GM18498 (cell line): ENCODE measurements around the gene CCDC148.

Experiments
- ATAC-seq: cut with Tn5 transposase; IDR thresholded peaks from one replicate; pipeline ENCODE4 v1.9.1; 2021; ENCODE audit warnings: mild to moderate bottlenecking, moderate library complexity; ENCODE audit not compliant: unreplicated experiment

The CCDC148 gene

GRCh38 chr2:158305501-158305900, 151.1 kb downstream of the CCDC148 start:
- ATAC-seq, result no peak

DNA sequence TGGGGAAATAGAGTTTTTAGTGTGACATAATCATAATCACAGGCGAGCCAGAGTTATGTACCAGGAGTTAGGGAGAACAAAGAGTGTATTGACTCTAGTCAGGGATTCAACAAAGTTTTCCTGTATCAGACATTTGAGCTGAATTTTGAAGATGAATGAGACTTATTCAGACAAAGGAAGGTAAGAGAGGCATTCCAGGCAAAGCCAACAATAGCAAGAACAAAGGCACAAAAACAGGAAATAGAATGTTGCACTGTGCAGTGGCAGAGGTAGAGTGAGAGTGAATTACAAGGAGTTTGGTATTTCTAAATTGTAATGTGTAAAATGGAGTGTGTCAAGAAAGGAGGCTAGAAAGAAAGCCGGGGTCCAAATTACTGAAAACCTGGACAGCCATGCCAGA, 156.2 kb downstream of the CCDC148 start:
- no peak for ATAC-seq

DNA sequence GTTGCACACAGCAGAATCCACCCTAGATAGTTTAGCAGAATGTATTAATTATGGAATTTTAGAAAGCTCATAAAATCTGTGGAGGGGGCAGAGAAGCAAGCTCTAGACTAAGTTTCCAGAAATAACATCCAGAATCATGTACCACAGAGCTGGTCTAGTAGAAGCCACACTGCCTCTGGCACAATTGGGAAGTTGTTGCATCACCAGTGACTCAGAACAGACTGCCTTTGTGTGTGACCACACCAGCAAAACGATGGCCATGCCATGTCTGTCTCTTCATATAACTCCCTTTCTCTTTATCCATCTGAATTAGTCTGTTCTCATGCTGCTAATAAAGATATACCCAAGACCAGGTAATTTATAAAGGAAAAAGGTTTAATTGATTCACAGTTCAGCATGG, 158.9 kb downstream of the CCDC148 start:
- ATAC-seq, result no peak

DNA sequence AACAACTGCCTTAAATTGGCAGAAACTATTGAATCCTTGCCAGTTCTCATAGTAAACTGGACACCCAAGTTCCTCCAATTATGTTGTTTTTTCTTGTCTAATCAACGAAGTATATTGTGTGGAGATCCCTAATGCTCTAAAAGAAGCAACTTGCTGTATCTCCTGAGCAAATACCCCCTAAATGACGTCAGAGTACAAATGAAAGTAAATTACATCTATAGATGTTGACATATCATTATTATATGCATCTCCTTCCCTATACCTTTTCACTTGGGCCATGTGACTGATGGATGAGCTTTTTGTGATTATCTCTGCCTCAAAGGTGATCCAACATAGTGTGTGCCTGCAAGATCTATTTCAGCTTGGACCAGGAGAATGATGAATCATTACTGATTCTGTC, 159.4 kb downstream of the CCDC148 start:
- no peak for ATAC-seq

GRCh38 chr2:158293722-158294121, 162.8 kb downstream of the CCDC148 start:
- no peak for ATAC-seq

DNA sequence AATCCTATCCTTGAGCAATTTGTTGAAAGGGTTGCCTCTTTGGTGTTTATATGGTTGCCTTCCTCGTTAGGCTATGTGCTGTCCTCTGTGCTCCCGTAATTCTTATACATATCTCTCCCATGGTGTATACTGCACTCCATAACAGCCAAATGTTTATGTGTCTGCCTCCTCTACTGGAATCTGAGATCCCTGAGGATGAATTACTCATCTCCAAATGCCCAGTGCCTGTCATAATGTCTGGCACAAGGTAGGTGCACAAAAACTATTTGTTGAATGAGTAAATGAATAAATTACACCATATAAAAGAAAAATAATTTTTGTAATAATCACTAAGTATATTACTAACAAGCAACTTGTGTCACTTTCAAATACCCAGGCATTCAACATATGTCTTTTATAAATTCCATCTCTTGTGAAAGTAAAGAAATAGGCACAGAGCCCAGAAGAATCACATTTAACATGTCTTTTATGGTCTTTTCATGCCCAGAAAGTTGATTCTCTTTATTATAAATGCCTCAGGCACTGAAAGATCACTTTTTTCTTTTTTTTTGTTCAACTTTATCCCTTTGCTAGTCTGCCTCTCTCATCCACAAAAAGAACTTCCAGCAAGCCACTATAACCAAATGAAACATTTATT, 164.9 kb downstream of the CCDC148 start:
- ATAC-seq, result no peak

GRCh38 chr2:158290225-158290624, 166.3 kb downstream of the CCDC148 start:
- no peak for ATAC-seq

- ATAC-seq, result no peak
Measured at GRCh38 chr2:158276619-158277471, 179.7 kb downstream of the CCDC148 start.

DNA sequence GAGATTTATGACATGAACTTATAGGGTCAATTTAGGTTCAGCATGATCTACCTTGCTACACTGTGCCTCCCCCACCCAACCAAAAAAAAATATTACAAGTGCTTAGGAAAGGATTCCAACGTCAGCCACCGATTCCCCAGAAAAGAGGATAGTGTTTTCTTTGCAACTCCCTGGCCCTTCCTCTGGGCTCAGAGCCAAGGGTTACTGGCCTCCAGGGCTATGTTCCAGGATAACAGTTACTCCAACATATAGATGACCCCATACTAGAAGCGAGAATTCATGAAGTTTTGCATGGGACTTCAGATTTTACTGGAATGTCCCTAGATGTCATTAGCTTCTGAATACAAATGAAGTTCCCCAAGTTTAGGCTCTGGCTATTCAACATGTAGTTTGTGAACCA, 182.8 kb downstream of the CCDC148 start:
- no peak for ATAC-seq

DNA sequence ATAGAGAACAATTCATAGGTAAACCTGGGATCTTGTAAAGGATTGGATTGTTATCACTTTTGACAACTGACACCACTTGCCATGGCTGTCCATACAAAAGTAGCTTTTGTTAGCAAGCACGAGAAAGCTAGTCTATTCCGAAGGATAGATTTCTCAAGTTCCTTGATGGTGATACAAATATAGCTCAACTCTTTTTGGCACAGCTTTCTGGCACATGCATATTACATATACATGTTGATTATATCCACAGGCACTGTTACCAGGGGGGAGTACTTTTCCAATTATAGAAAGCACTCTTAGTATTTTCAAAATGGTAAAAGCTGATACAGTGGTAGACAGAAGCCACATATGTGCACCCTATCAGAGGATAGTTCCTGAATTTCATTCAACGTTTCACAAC, 186.0 kb downstream of the CCDC148 start:
- ATAC-seq, result no peak

GRCh38 chr2:158269143-158269542, 187.4 kb downstream of the CCDC148 start:
- no peak for ATAC-seq

DNA sequence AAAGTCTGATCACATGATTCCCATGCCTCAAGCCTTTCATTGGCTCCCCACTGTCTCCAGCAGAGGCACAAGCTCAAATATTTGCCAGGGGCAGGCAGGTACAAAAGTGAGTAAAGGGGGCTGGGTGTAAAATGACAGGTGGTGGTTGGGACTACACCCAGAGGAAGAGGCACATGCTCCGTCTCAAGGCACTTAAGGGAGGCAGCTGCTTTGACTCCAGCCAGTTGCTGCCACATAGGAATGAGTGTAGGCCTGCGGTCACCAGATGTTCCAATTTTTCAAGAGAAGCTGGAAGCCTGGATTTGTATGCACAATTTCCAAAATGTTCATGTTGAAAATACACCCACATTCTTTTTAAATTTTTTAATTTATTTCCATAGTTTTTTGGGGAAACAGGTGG, 190.4 kb downstream of the CCDC148 start:
- ATAC-seq, result no peak

- no peak for ATAC-seq
Measured at GRCh38 chr2:158255257-158255656, 201.3 kb downstream of the CCDC148 start.

DNA sequence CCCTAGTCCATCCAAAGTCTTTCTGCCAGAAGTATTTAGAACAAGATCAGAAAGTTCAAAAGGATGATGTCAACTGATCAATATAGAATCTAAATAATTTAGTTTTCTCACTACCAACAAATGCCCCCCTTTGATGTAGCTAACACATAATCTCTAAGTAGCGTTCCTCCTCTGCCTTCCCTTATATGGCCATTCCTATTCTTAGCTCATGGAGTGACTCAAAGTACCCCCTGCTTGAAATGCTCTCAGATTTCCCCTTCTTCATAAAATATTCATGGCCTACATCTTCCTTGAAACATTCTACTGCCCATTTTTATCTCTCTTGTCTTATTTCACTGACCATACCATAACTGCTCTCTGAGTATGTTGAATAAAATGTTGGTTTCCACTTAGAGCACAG, 203.4 kb downstream of the CCDC148 start:
- ATAC-seq, result no peak

GRCh38 chr2:158251356-158251755, 205.2 kb downstream of the CCDC148 start:
- no peak for ATAC-seq

DNA sequence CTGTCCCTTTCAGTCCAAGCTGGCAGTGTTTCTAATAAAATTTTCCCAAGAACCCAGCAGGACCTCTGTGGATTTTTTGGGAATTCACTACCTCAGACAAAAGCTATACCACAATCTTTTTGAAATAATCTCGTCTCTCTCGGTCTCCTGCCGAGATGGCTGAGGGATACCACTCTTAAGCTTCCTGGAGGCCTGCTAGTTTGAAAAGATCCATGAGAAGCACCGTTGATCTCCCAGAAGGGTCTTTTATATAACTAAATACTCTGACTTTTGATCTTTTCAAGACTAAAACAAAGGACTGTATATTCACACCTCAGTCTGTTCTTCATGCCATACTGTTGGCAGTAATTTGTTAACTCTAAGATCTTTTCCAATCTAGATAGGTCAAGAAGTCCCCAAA, 213.2 kb downstream of the CCDC148 start:
- ATAC-seq, result no peak

DNA sequence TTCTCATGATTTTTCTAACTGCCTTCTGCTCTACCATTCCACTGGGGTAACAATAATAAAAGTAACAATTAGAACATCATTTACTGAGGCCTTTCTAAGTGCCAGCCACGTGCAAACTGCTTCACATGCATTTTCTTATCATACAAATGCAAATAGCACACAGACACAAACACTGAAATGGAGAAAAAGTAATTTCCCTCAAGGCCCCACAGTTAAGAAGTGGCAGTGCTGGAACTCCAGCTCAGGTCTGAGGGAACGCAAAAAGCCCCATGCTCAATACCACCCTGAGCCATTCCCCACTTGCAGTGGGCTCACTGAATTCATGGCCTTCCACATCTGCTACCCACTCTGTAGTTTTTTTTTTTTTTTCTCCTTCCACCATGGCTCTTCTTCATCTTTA, 214.3 kb downstream of the CCDC148 start:
- no peak for ATAC-seq

DNA sequence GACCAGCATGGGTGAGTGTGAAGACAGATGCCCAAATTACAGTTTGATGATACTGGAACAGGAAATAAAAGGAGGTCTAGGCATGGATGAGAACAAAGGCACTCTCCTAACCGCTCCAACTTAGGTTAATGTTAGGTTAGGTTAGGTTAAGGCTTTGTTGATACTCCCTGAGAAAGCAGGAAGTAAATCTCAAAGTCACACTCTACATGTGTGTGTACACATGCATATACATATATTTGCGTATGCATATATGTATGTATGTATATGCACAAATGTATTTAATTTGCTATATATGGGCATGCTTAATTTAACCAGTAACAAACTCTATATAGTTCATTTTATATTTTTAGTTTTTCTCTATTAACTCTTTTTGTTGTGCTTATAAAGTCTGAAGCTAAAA, 215.6 kb downstream of the CCDC148 start:
- no peak for ATAC-seq

DNA sequence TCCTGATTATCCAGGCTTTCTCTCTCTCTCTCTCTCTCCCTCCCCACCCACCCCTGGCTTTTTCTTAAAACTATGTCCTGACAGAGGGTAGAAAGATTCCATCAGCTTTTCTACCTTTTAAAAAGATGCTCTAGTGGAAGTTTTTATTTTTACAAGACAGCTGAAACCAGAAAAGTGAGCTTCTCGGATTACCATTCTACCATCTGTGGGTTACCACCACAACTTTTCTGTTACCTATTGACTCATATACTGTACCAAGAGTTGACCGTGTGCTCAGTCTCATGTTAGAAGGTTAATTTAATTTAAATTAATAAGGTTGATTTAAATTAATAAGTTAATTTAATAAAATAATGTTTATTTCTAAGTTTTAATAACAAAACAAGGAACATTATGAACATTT, 217.3 kb downstream of the CCDC148 start:
- ATAC-seq, result no peak

DNA sequence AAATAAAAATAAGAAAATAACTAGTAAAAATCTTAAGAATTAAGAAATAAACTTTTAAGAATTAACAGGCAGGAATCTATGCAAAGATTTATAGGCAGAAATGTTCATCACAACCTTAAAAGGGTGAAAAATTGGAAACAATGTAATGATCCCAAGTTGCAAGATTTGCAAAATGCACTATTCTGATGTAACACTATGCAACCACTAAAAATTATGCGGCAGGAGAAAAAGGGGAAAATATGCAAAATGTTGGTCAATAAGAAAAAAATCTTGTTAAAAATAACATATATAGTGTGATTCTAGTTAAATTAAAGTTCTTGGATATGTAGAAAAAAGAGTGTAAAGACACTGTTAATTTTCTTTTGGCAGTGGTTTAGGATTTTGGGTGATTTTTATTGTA, 222.1 kb downstream of the CCDC148 start:
- no peak for ATAC-seq

DNA sequence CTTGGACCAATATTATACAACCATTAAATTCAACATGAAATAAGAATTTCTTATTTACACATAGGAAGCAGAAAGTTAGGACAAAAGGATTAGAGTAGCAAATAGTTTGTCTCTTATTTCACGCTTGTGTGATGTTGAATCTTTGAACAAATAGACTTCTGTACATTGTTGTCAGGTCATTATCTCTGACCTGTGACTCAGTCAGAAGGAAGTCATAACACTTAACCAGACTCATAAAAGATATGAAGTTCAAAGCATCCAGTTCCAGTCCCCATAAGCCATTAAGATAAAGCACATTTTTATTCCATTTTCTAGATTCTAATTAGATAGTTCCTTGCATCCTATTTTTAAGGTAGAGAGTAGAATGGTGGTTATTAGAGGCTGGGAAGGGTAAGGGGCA, 224.1 kb downstream of the CCDC148 start:
- no peak for ATAC-seq

- no peak for ATAC-seq
Measured at GRCh38 chr2:158228943-158229508, 227.5 kb downstream of the CCDC148 start.
